Endothelial cell of umbilical vein (primary cell): Measurements from ENCODE around the gene WIF1. TPM values are rescaled to one million over a fixed set of nuclear protein-coding genes. Genes with fewer than 3 reads are reported as not detected.

Experiments
- BruUV-seq: library from RNA; stranded (reverse); fragments of 400-500 nt; replicated peaks from 2 replicates; lab custom pipeline; 2021; lab: Mats Ljungman, UMichigan
- CTCF ChIA-PET: fragments of 300-600, 350-600 bp; sonication (Branson Sonifier 250); formaldehyde crosslinking; loops from one replicate; lab custom pipeline; 2021; ENCODE audit warnings: antibody characterized with exemption, inconsistent platforms; lab: Charles Lee
- POLR2A ChIA-PET: fragments of 300-600, 350-600 bp; sonication (Branson Sonifier 250); formaldehyde crosslinking; loops from one replicate; lab custom pipeline; 2021; ENCODE audit warnings: antibody characterized with exemption, inconsistent platforms; lab: Charles Lee
- DNase-seq: peaks from one replicate; pipeline ENCODE4 v3.0.0-alpha.2; 2011; ENCODE audit warnings: low read depth, low spot score
- FAIRE-seq: peaks from 2 replicates; lab custom pipeline; 2011; peaks lifted over from hg19 to GRCh38; lab: Jason Lieb, UNC
- H2AFZ ChIP-seq: 2 replicates; pipeline ENCODE4 v1.6.0; 2012; ENCODE audit warnings: low read depth, low read length, control low read depth, inconsistent platforms
- H3K27ac ChIP-seq: 2 replicates; pipeline ENCODE4 v1.5.1; 2011; ENCODE audit warnings: low read depth, mild to moderate bottlenecking, control low read depth, low read length, moderate library complexity; ENCODE audit not compliant: insufficient read depth
- H3K27me3 ChIP-seq, 2 experiments: 2 replicates each; pipeline versions ENCODE4 v1.6.0 to v1.6.1; 2011; ENCODE audit warnings: low read length in 2 of 2, mixed read lengths in 1 of 2; ENCODE audit not compliant: control insufficient read depth in 2 of 2, insufficient read depth in 2 of 2
- H3K36me3 ChIP-seq, 2 experiments: 2 replicates in 1 of 2; 3 replicates in 1 of 2; pipeline ENCODE4 v1.5.1; 2011; ENCODE audit warnings: low read length in 2 of 2, mild to moderate bottlenecking in 1 of 2, moderate library complexity in 1 of 2; ENCODE audit not compliant: control insufficient read depth in 2 of 2, insufficient read depth in 2 of 2; ENCODE audit errors: extremely low read depth in 1 of 2
- H3K4me1 ChIP-seq: 3 replicates; pipeline ENCODE4 v1.5.1; 2011; ENCODE audit warnings: mild to moderate bottlenecking, low read length; ENCODE audit not compliant: control insufficient read depth, insufficient read depth; ENCODE audit errors: extremely low read depth
- H3K4me2 ChIP-seq: 2 replicates; pipeline ENCODE4 v1.6.1; 2011; ENCODE audit warnings: low read length, control low read depth, mixed read lengths; ENCODE audit not compliant: insufficient read depth
- H3K4me3 ChIP-seq, 3 experiments: fragments of 200-600 bp in 1 of 3; sonication (generic), shearing (Covaris generic) in 1 of 3; replicated peaks in 1 of 3; 2 replicates each; pipeline ENCODE4 v1.5.1; 2011 to 2016; ENCODE audit warnings: control low read depth in 3 of 3, low read length in 3 of 3, mild to moderate bottlenecking in 2 of 3, inconsistent platforms in 1 of 3, low read depth in 1 of 3, moderate library complexity in 1 of 3; ENCODE audit not compliant: insufficient read depth in 1 of 3
- H3K79me2 ChIP-seq: 2 replicates; pipeline ENCODE4 v1.6.0; 2012; ENCODE audit warnings: low read length, inconsistent platforms; ENCODE audit not compliant: control insufficient read depth, insufficient read depth
- H3K9ac ChIP-seq: replicated peaks from 2 replicates; pipeline ENCODE3; 2011; ENCODE audit warnings: low read length, control low read depth; ENCODE audit not compliant: insufficient read depth; ENCODE audit errors: extremely low read depth
- H3K9me1 ChIP-seq: replicated peaks from 3 replicates; pipeline ENCODE4 v1.6.0; 2011; ENCODE audit warnings: mild to moderate bottlenecking, low read length; ENCODE audit not compliant: control insufficient read depth, insufficient read depth; ENCODE audit errors: extremely low read depth
- H3K9me3 ChIP-seq: replicated peaks from 2 replicates; pipeline ENCODE4 v1.5.1; 2012; ENCODE audit warnings: low read length, inconsistent platforms; ENCODE audit not compliant: control insufficient read depth, insufficient read depth
- H4K20me1 ChIP-seq: replicated peaks from 2 replicates; pipeline ENCODE3; 2011; ENCODE audit warnings: mild to moderate bottlenecking, low read length; ENCODE audit not compliant: control insufficient read depth, insufficient read depth; ENCODE audit errors: extremely low read depth
- EZH2 ChIP-seq: IDR thresholded peaks from 2 replicates; pipeline ENCODE4 v1.6.1; 2012; ENCODE audit warnings: borderline replicate concordance, low read depth, mild to moderate bottlenecking, moderate library complexity, low read length, inconsistent platforms; ENCODE audit not compliant: severe bottlenecking
- FOS ChIP-seq: IDR thresholded peaks from 2 replicates; pipeline ENCODE4 v1.6.1; 2011; ENCODE audit warnings: mild to moderate bottlenecking, low read length, moderate library complexity, borderline replicate concordance; ENCODE audit not compliant: insufficient read depth
- GATA2 ChIP-seq: IDR thresholded peaks from 2 replicates; pipeline ENCODE4 v1.7.0; 2011; ENCODE audit warnings: low read depth, mild to moderate bottlenecking, moderate library complexity, mixed read lengths, low read length; ENCODE audit not compliant: insufficient read length, insufficient read depth
- JUN ChIP-seq: IDR thresholded peaks from 2 replicates; pipeline ENCODE4 v1.6.1; 2011; ENCODE audit warnings: borderline replicate concordance, low read depth; ENCODE audit not compliant: insufficient read length, insufficient read depth
- MYC ChIP-seq: IDR thresholded peaks from one replicate; pipeline ENCODE4 v1.6.1; 2011; ENCODE audit warnings: mild to moderate bottlenecking, low read depth, low read length
- POLR2A ChIP-seq: IDR thresholded peaks from 2 replicates; pipeline ENCODE4 v1.6.1; 2012; ENCODE audit warnings: low read depth, mild to moderate bottlenecking, control low read depth, low read length
- POLR2AphosphoS5 ChIP-seq: IDR thresholded peaks from 2 replicates; pipeline ENCODE4 v1.6.1; 2012; ENCODE audit warnings: low read depth, mild to moderate bottlenecking, control low read depth, low read length, moderate library complexity; ENCODE audit not compliant: insufficient read depth
- dilution Hi-C: fragments of 300-500 bp; cut with MboI; formaldehyde crosslinking; loops from one replicate; pipeline ENCODE4 v1.15.0; 2019; ENCODE audit warnings: low sequenced_read_pairs; ENCODE audit not compliant: extremely low pct_ligation_motif_present
- intact Hi-C: fragments of 100-400 bp; cut with micrococcal nuclease; formaldehyde crosslinking; loops from one replicate; pipeline ENCODE4 v1.10.0; 2022
- polyA plus RNA-seq, 4 experiments: library from polyadenylated mRNA; depleted of rRNA in 3 of 4; stranded (reverse) in 3 of 4; unstranded in 1 of 4; fragments of >200 nt; gene quantifications; 2 replicates each; pipeline versions ENCODE4 v1.2.1 to v1.2.3, GENCODE V29; 2011 to 2012; ENCODE audit warnings: missing spikeins in 1 of 4
- total RNA-seq: library from RNA; stranded (reverse); gene quantifications from 2 replicates; pipeline ENCODE4 v1.2.3, GENCODE V29; 2021
- TF ChIP-seq, protein P1 (sequence below): IDR thresholded peaks from 2 replicates; pipeline ENCODE4 v1.6.1; 2011; ENCODE audit not compliant: insufficient read depth, insufficient read length
- TF ChIP-seq, protein P2 (sequence below), 2 donors: IDR thresholded peaks; 1 replicate in 1 of 2; 2 replicates in 1 of 2; pipeline ENCODE4 v1.5.1; 2011; ENCODE audit warnings: low read length in 2 of 2, mild to moderate bottlenecking in 2 of 2, moderate library complexity in 2 of 2, control low read depth in 1 of 2, inconsistent platforms in 1 of 2, low read depth in 1 of 2; ENCODE audit not compliant: insufficient read depth in 1 of 2; ENCODE audit errors: extremely low read depth in 1 of 2

WIF1 gene
- total and polyA plus RNA-seq, 2 donors (not counting 3 experiments of a cell fraction or from before 2014, with no cell fraction given), result not detected

DNA sequence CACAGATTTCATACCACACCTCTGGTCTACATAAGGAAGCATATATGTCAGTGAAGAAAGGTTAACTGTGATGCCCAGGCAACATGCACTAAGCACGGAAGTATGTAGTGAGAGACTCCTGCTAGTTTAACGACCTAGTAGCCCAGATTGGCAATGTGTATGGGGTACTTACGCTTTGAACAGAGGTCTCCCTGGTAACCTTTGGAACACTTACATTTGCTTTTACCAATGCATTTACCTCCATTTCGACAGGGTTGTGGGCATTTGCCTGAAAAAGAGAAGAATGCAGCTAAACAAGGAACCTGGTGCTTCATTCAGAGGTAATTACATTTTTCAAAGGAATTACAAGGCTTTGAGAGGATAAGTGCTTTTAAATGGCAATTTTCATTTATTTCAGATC, 65.2 kb downstream of the WIF1 start:
- H3K79me2 ChIP-seq, result no peaks in the 10 kb centered on the region
- no peak overlapping the region for H3K27ac ChIP-seq
- dilution Hi-C loops (no loop called here), intact Hi-C loops (no loop called here)
- ChIA-PET POLR2A (no interaction called here), CTCF (no interaction called here)
- H2AFZ ChIP-seq, result no peak overlapping the region
- no peaks in the 10 kb centered on the region for H3K4me1 ChIP-seq
- no peaks in the 10 kb centered on the region for H3K9me1 ChIP-seq
- TF ChIP-seq FOS (no peak), POLR2AphosphoS5 (no peak), MYC (no peak), POLR2A (no peak), GATA2 (no peak), EZH2 (no peak), JUN (no peak)
- TF ChIP-seq, protein P1, sequence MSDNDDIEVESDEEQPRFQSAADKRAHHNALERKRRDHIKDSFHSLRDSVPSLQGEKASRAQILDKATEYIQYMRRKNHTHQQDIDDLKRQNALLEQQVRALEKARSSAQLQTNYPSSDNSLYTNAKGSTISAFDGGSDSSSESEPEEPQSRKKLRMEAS, result no peak
- TF ChIP-seq, protein P2, sequence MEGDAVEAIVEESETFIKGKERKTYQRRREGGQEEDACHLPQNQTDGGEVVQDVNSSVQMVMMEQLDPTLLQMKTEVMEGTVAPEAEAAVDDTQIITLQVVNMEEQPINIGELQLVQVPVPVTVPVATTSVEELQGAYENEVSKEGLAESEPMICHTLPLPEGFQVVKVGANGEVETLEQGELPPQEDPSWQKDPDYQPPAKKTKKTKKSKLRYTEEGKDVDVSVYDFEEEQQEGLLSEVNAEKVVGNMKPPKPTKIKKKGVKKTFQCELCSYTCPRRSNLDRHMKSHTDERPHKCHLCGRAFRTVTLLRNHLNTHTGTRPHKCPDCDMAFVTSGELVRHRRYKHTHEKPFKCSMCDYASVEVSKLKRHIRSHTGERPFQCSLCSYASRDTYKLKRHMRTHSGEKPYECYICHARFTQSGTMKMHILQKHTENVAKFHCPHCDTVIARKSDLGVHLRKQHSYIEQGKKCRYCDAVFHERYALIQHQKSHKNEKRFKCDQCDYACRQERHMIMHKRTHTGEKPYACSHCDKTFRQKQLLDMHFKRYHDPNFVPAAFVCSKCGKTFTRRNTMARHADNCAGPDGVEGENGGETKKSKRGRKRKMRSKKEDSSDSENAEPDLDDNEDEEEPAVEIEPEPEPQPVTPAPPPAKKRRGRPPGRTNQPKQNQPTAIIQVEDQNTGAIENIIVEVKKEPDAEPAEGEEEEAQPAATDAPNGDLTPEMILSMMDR (IDR thresholded peaks at IDR 0.05; ENCODE audit: extremely low read depth in 1 of 2, insufficient read depth in 1 of 2, low read depth in 1 of 2, low read length in 2 of 2), result no peak
- peaks cover 2 to 4% of the 10 kb centered on the region in 2 experiments for H3K27me3 ChIP-seq
- no TSS peak for BruUV-seq
- H3K9me3 ChIP-seq, result no peaks in the 10 kb centered on the region
- H3K4me3 ChIP-seq, result no peak overlapping the region
- no peak for DNase-seq
- H3K9ac ChIP-seq, result no peak overlapping the region
- H3K4me2 ChIP-seq, result no peak overlapping the region
- no peak for FAIRE-seq
- no peaks in the 10 kb centered on the region for H4K20me1 ChIP-seq
- H3K36me3 ChIP-seq, result no peaks in the 10 kb centered on the region
